ENCODE data around the gene TAF1.
"Not testable (repeated sequence)": the region's sequence is repeated elsewhere in the genome, so short reads cannot be mapped to it uniquely, and the experiment has no call there.

The TAF1 gene

DNA sequence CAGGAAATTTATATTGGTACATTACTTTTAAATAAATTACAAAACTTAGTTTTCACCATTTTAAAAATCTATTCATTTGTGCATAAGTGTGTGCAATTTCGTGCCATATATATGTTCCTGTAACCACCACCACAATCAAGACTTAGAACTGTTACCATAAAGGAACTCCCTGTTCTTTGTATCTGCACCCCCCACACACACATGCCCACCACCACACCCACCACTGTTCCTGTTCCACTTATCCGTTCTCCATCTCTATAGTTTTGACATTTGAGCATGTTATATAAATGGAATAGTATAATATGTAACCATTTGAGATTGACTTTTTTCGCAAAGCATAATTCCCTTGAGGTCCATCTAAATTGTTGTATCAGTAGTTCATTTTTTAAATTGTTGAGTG lies 73.7 kb downstream of the TAF1 start:
- DNase-seq = no peak

DNA sequence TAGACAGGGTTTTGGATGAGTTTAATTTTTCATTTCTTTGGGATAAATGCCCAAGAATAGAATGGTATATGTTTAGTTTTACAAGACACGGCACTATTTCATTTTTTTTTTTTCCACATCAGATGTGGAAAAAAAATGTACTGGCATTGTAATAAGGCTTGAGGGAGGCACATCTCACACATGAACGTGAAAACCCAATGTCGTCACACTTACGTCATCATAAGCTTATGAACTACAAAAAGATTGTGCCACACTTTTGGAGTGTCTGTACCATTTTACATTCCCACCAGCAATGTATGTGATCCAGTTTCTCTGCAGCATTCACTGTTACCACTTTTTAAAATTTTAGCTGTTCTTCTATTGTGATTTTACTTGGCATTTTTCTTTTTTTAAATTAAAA lies 74.2 kb downstream of the TAF1 start:
- no peak for DNase-seq

DNA sequence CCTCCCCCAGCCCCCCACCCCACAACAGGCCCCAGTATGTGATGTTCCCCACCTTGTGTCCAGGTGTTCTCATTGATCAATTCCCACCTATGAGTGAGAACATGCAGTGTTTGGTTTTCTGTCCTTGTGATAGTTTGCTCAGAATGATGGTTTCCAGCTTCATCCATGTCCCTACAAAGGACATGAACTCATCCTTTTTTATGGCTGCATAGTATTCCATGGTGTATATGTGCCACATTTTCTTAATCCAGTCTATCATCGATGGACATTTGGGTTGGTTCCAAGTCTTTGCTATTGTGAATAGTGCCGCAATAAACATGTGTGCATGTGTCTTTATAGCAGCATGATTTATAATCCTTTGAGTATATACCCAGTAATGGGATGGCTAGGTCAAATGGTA lies 75.7 kb downstream of the TAF1 start:
- DNase-seq = not testable (repeated sequence)

DNA sequence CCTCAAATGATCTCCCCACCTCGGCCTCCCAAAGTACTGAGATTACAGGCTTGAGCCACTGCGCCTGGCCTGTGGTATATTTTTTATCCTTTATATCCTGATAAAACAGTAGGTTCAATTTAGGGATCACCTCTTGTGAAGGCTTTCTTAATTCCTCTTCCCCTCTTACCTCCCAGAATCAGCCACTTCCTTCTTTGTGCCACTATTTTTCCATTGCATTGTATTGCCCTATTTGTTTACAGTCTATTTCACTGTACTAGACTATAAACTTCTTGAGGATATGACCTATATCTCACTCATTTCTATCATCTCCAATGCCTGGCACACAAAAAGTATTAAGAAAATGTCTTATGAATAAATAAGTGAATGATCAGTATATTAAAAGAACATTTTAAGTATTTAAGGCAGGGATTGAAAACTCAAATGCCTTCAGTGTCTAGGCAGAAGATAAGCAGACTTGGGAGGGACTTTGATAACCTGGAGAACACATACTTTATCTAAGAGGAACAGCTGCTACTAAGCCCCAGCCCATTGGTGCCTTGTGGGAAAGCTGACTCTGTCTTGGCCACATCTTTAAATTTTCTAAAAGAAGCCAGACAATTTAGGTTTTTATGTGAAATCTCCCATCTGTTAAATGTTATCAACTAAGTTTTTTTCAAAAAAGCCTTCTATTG lies 84.4 kb downstream of the TAF1 start:
- no peak for DNase-seq

DNA sequence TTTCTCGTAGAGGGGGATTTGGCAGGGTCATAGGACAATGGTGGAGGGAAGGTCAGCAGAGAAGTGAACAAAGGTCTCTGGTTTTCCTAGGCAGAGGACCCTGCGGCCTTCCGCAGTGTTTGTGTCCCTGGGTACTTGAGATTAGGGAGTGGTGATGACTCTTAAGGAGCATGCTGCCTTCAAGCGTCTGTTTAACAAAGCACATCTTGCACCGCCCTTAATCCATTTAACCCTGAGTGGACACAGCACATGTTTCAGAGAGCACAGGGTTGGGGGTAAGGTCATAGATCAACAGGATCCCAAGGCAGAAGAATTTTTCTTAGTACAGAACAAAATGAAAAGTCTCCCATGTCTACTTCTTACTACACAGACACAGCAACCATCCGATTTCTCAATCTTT lies 85.4 kb downstream of the TAF1 start:
- DNase-seq = not testable (repeated sequence)

DNA sequence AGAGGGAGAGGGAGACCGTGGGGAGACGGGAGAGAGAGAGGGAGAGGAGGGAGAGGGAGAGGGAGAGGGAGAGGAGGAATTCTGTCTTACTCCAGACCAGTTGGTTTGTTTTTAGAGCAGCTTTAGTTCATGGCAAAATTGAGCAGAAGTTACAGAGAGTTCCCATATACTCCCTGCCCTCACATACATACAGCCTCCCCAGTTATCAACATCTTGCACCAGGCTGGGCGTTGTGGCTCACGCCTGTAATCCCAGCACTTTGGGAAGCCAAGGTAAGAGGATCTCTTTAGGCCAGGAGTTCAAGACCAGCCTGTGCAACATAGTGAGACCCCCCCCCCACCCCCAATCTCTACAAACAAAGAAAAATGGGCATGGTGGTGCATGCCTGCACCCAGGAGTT lies 86.9 kb downstream of the TAF1 start:
- DNase-seq = no peak

DNA sequence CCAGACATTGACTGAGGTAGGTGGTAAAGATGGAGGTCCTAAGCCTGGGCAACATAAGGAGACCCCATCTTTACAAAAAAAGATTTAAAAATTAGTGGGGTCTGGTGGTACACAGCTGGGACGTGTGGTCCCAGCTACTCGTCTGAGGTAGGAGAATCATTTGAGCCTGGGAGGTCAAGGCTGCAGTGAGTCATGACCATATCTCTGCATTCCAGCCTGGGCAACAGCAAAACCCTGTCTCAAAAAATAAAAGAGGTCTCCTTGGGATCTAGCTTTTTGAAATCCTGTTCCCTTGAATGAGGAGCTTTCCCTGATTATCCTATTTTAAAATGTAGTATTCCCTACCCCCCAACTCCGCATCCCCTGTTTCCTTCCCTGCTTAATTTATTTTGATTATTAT lies 88.1 kb downstream of the TAF1 start:
- no peak for DNase-seq

DNA sequence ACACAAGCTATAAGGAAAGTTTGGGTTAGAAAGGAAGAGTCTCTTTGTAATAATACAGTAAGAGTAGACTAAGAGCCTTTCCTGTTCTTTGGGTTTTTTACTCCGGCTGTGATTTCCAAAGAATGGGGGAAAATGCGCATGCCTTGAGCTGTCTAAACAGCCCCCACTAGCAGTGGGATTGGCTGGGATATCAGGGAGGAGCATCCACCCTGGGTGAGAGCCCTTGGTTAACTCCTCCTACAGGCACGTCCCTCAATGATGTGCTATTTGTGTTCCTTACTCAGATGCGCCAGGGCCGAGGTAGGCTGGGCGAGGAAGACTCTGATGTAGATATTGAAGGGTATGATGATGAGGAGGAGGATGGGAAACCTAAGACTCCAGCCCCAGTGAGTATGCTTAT lies 92.7 kb downstream of the TAF1 start:
- DNase-seq = no peak

DNA sequence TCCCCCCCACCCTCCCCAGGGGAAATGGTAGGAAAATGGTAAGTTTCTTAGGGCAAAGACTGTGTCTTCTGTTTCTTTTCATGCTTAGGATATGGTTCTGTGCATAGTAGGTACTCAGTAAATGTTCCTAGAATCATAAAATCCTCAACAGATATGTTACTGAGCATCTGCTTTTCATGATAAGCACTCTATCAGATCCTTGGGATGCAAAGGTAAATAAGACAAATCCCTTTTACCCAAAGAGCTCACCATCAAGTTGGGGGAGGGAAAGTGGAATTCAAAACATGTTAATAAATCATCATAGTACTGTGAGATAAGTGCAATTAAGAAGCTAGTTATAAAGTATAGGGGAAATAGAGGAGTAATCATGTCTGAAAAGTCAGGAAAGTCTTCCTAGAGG lies 98.8 kb downstream of the TAF1 start:
- no peak for DNase-seq

DNA sequence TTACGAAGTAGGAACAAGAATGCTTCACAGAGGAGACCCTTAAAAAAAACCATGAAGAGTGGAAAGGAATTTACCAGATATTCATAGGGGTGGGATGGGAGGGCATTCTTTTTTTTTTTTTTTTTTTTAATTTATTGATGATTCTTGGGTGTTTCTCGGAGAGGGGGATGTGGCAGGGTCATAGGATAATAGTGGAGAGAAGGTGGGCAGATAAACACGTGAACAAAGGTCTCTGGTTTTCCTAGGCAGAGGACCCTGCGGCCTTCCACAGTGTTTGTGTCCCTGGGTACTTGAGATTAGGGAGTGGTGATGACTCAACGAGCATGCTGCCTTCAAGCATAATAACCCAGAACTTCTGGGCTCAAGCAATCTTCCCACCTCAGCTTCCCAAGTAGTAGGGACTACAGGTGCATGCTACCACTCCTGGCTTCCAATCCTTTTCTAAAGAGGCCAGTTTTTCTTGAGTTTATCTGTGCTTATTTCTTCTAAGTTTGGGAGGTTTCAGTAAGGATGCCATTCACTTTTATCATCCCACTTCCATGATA lies 100.9 kb downstream of the TAF1 start:
- no peak for DNase-seq

DNA sequence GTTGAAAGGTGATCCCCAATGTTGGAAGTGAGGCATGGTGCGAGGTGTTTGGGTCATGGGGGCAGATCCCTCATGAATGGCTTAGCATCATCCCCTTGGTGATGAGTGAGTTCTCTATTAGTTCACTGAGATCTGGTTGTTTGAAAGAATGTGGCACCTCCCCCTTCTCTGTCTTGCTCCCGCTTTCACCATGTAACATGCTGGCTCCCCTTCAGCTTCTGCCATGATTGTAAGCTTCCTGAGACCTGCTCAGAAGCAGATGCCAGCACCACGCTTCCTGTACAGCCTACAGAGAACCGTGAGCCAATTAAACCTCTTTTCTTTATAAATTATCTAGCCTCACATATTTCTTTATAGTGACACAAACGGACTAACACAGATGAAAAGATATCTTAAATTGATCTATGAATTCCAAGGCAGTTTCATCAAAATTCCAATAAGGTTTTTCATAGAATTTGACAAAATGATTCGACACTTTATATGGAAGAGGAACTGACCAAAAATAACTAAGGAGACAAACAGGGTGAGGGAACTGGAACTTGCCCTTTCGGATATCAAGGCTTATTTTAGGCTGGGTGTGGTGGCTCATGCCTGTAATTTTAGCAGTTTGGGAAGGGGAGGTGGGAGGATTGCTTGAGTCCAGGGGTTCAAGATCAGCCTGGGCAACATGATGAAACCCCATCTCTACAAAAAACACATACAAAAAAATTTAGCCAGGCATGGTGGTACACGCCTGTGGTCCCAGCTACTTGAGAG lies 109.8 kb downstream of the TAF1 start:
- DNase-seq = no peak

DNA sequence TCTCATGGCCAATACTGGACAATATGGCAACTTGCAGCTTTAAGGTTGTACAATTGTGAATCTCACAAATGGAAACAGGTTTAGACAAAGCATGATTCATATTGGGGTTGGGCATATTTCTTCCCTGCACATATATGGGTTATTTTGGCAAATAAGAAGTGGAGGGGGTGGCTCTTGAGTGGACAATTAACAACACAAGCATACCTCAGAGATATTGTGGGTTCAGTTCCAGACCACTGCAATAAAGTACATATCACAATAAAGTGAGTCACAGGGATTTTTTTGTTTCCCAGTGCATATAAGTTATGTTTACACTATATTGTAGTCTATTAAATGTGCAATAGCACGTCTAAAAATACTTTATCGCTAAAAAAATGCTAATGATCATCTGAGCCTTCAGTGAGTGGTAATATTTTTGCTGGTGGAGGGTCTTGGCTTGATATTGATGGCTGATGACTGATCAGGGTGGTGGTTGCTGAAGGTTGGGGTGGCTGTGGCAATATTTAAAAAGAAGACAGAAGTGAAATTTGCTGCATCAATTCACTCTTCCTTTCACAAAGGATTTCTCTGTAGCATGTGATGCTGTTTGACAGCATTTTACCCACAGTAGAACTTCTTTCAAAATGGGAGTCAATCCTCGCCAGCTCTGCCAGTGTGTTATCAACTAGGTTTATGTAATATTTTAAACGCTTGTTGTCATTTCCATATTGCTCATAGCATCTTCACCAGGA lies 116.2 kb downstream of the TAF1 start:
- no peak for DNase-seq

DNA sequence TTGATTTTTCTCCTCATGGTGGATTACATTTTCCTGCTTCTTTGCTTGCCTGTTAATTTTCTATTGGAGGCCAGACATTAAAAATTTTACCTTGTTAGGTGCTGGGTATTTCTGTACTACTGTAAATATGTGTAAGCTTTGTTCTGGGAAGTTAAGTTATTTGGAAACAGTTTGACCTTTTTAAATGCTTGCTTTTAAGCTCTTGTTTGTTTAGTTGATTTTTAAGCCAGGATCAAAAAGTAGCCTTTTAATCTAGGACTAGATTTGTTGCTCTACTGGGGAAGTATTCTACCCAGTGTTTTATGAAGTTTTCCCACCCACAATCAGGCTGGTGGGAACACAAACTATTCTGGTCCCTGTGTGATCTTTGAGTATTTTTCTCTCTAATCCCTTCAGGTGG lies 121.7 kb downstream of the TAF1 start:
- DNase-seq = no peak

DNA sequence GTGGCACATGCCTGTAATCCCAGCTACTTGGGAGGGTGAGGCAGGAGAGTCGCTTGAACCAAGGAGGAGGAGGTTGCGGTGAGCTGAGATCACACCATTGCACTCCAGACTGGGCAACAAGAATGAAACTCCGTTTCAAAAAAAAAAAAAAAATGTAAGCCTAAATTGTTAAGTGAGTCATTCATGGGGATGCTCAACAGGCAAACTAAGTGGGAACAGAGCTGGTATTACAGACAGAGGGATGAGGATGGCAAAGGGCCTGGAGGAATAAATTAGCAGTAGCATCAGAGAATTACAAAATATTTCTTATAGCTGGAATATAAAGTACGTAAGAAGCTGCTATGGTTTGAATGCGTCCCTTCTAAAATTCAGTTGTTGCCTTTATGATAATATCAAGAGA lies 123.4 kb downstream of the TAF1 start:
- no peak for DNase-seq

DNA sequence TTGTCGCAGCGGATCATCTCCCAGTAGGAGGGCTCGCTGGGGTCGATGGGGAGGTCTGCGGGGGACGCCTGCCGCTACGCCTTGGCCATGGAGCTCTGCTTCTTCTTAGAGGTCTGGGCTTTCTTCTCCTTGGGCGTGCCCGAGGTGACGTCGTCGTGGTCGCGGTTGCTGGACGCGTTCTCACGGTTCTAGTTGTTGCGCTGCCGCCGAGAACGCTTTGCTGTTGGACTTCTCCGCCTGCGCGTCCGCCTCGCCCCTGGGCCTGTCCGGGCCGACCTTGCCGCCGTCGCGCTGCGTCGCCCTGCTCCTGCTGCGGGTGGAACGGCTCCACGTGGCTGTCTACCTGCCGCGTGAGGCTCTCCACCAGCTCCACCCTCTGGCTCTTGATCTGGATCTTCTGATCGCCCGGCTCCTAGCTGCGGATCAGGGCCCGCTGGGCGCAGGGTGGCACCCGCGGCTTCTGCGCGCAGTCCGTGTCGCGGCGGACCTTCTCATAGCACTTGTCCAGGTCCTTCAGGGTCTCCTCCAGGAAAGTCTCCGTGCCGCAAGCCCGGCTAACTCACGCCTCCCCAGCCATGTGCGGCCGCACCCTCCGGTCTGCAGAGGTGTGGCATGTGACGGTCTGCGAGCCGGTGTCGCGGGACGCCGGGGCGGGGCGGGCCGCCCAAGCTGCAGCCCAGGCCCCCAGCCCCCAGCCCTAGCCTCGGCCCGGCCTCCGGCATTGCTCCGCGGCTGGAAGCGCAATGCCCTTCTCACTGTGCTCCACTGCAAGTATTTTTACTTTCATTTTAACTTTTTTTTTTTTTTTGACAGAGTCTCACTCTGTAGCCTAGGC lies 126.3 kb downstream of the TAF1 start:
- DNase-seq = peak; percentile 43 to 56

DNA sequence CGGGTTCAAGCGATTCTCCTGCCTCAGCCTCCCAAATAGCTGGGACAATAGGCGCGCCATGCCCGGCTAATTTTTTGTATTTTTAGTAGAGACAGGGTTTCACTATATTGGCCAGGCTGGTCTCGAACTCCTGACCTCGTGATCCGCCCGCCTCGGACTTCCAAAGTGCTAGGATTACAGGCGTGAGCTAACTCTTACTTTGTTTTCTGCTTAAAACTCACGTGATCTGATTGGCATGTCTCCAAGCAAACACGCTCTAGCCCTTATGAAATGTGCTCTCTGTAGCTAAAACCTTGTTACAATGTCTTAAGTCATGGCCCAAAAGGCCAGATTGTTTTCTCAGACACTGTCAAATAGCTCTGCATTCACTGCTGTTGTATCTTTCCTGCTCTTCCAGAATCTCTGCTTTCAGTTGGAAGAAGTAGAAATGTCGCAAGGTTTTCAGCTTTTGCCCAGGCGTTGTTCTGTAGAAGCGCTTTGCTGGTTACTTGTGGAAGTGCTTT lies 127.0 kb downstream of the TAF1 start:
- DNase-seq = no peak

DNA sequence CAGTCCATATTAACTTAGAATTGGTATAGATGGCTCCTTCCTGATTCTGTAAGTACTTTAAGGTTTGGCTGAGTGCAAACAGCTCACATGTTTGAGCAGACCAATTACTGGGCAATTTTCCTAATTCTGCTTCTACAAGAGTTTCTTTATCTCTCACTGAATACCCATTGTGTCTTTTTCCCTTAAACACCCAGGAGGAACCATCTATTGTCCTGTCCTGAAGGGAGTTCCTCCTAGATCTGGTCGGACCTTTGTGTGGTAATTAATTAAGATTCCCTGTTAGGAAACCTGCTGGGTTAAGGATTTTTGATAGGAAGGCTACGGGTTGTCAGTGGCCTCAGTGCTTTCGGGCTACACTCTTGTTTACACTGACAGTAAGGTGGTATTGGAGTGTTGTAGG lies 129.8 kb downstream of the TAF1 start:
- not testable (repeated sequence) for DNase-seq

DNA sequence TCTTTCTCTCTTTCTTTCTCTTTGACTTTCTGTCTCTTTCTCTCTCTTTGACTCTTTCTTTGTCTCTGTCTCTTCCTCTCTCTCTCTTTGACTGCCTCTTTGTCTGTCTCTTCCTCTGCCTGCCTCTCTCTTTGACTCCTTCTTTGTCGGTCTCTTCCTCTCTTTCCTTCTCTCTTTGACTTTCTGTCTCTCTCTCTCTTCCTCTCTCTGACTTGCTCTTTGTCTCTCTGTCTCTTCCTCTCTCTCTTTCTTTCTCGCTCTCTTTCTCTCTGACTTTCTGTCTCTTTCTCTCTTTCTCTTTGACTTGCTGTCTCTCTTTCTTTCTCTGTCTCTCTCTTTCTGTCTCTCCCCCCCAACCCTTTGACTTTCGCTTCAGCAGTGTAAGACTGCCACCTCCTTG lies 130.3 kb downstream of the TAF1 start:
- DNase-seq = no peak

DNA sequence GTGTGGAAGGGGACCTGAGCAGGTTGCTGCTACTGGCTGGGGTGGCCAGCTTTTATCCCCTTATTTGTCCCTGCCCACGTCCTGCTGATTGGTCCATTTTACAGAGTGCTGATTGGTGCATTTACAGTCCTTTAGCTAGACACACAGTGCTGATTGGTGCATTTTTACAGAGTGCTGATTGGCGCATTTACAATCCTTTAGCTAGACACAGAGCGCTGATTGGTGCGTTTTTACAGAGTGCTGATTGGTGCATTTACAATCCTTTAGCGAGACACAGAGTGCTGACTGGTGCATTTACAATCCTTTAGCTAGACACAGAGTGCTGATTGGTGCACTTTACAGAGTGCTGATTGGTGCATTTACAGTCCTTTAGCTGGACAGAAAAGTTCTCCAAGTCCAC lies 135.9 kb downstream of the TAF1 start:
- DNase-seq = not testable (repeated sequence)

DNA sequence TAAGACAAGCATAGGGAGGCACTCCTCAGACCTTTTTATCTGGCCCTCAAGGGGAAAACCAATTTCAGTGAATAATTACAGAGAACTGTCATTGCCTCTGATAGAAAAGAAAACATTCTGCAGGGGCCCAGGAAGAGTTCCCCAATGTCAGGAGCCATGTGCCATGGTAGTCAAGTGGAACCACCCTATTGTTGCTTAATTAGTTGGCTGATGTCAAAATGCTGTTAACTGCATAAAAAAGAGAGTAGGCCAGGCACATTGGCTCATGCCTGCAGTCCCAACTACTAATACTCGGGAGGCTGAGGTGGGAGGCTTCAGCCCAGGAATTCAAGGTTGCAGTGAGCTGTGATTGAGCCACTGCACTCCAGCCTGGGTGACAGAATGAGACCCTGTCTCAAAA lies 138.2 kb downstream of the TAF1 start:
- no peak for DNase-seq

DNA sequence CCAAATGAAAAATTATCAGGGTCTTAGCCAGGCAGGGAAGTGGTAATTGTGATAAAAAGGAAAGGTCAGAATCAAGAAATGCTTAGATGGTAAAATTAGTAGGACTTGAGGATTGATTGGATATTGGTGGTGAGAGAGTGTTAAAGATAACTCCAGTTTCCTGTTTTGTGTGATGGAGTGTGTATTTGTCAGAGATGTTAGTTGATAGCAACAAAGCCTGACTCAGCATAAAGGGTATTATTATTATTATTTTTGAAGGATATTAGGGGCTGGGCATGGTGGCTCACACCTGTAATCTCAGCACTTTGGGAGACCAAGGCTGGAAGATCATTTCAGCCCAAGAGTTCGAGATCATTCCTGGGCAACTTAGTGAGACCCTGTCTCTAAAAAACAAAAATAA lies 143.1 kb downstream of the TAF1 start:
- DNase-seq = no peak

DNA sequence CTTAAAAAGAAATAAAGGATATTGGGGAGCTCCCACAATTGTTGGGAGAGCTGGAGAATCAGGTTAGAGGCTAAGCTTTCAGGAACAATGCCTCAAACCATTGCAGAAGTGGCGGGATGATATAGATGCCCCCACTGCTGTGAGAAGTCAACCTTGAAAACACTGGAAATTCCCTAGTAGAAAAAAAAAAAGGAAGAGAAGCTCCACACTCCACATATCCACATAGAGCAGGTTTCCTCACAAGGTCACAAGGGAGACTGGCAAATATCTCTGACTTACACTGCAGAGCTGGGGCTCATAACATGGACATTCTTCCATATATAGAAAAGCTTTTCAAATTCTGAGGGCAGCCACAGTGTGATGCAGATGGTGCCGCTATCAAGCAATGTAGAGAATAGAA lies 144.0 kb downstream of the TAF1 start:
- DNase-seq = no peak

DNA sequence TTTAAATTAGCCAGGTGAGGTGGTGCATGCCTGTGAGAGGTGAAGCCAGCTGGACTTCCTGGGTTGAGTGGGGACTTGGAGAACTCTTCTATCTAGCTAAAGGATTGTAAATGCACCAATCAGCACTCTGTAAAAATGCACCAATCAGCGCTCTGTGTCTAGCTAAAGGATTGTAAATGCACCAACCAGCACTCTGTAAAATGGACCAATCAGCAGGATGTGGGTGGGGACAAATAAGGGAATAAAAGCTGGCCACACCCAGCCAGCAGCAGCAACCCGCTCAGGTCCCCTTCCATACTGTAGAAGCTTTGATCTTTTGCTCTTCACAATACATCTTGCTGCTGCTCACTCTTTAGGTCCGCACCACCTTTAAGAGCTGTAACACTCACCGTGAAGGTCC lies 147.6 kb downstream of the TAF1 start:
- not testable (repeated sequence) for DNase-seq
